ENCODE data around the gene ZNF19.

The ZNF19 gene

GRCh38 chr16:71490361-71490760 lies 1.2 kb upstream of the ZNF19 start:
- no peak for DNase-seq (ENCODE audit: low read depth)

DNA sequence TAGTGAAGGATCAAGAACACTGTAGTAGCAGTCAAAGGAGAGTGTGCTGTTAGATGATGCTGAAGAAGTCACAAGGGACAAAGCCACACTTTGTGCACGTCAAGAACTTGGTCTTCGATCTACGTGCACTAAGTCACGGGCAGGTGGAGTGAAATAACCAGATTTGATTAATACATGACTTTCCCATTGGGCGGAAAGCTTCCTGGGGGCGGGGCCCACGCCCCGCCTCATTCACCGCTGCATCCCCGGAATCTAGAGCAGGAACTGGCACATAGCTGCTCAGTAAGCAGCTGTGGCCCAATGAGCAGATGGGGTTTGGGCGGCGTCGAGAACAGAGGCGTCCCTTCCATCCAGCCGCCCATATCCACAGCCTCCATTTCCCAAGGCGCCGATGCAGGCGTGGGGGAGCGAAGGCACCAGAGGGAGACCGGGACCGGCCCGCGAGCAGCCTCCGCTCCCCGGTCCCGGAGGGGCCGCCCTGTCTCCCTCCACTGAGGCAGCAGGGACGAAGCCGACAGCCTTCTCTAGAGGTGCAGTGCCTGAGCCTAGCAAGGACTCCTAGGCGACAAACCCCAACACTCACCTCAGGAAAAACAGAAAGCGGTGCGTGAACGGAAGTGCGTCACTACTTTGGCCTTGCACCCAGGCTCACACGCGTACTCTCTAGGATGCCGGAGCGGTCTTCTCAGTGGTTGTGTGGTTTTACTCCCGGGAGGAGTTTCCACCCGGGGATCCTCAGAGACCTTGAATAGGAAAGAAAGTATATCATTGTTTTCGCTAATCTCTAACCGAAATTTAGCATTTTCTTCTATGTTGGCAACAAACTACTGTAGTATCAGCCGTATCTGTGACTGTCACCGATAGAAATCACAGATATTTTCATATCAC lies 4.9 kb downstream of the ZNF19 start:
- DNase-seq (ENCODE audit: low read depth): peak; percentile 89

DNA sequence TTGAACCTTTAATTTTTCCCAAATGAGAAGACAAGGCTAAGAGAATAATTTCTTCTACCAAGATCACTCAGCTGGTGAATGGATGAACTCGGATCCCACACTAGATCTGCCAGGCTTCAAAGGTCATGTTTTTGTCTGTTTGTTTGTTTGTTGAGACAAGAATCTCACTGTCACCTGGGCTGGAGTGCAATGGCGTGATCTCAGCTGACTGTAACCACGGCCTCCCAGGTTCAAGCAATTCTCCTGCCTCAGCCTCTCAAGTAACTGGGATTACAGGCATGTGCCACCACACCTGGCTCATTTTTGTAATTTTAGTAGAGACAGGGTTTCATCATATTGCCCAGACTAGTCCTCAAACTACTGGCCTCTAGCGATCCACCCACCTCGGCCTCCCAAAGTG lies 6.6 kb downstream of the ZNF19 start:
- no peak for DNase-seq (ENCODE audit: low read depth)

- DNase-seq (ENCODE audit: low read depth): no peak
These were observed 8.2 kb downstream of the ZNF19 start for GRCh38 chr16:71480956-71481355.

DNA sequence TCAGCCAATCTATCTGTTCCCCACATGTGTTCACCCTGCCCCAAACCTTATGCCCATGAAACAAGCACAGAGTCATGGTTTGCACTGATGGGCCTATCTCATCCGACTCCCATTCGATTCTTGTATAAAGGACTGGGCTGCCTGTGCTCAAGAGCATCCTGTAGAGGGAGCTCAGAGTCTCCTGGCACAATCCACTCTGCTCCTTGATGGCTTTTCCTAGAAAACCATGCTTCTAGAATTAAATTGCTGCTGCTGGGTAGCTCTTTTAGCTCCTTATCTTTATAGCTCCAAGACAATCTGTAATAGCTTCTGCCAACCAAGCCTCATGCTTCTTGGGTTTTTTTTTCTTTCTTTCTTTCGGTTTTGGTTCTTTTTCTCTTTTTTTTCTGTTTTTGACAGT lies 9.7 kb downstream of the ZNF19 start:
- DNase-seq (ENCODE audit: low read depth): no peak

GRCh38 chr16:71476457-71477124 lies 12.5 kb downstream of the ZNF19 start:
- DNase-seq (ENCODE audit: low read depth): no peak

DNA sequence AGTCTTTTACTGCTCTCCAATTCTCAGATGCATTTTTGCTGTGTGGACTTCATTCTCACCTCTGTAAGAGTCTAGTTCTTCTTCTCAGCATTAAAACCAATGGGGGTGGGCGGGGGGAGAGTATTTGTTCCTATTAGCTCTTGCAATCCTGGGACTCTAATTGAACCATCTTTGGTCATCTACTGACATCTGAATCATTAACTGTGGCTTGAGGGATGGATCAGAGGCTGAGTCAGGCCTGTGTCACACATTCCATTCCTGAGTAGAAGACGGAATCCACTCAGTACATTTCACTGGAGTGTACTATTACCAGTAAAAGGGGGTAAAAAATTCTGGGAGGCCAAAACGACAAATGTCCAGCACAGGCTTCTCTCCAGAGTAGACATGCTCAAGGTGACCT lies 14.3 kb downstream of the ZNF19 start:
- DNase-seq (ENCODE audit: low read depth): peak; percentile 94

GRCh38 chr16:71473891-71474290 lies 15.2 kb downstream of the ZNF19 start:
- DNase-seq (ENCODE audit: low read depth): peak; percentile 69

DNA sequence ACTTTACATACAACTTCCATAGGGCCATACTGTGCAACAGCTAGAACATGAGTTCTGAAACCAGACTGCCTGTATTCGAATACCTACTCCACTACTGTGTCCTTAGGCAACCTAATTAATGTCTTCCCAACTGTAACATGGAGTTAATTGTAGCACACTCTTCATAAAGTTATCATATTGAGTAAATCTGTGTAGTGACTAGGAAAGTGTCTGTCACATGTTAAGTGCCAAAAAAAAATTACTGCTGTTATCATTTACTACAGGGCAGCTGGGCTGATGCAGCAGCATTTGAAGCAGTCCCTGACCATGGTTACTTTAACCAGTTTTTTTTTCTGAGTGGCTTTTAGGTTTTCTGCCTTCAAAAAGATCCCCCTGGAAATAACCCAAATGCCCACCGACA lies 16.2 kb downstream of the ZNF19 start:
- no peak for DNase-seq (ENCODE audit: low read depth)

GRCh38 chr16:71472051-71472450 lies 17.1 kb downstream of the ZNF19 start:
- DNase-seq (ENCODE audit: low read depth): no peak

GRCh38 chr16:71467810-71468209 lies 21.3 kb downstream of the ZNF19 start:
- DNase-seq (ENCODE audit: low read depth): no peak

DNA sequence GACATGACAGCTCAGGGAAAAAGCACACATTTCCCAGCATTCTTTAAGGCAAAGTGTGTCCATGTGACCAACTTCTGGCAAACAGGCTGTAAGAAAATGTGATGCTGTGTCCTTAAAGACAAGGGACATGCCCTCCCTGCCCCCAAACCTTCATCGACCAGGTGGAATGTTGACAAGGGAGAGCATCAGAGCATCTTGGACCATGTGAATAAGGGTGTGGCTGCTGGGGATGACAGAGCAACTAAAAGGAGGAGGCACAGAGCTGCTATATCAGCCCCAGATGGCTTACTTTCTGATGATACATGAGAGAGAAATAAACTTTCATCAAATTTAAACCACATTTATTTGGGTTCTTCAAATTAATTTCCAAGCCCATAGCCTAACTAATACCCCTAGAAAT lies 24.9 kb downstream of the ZNF19 start:
- no peak for DNase-seq (ENCODE audit: low read depth)

DNA sequence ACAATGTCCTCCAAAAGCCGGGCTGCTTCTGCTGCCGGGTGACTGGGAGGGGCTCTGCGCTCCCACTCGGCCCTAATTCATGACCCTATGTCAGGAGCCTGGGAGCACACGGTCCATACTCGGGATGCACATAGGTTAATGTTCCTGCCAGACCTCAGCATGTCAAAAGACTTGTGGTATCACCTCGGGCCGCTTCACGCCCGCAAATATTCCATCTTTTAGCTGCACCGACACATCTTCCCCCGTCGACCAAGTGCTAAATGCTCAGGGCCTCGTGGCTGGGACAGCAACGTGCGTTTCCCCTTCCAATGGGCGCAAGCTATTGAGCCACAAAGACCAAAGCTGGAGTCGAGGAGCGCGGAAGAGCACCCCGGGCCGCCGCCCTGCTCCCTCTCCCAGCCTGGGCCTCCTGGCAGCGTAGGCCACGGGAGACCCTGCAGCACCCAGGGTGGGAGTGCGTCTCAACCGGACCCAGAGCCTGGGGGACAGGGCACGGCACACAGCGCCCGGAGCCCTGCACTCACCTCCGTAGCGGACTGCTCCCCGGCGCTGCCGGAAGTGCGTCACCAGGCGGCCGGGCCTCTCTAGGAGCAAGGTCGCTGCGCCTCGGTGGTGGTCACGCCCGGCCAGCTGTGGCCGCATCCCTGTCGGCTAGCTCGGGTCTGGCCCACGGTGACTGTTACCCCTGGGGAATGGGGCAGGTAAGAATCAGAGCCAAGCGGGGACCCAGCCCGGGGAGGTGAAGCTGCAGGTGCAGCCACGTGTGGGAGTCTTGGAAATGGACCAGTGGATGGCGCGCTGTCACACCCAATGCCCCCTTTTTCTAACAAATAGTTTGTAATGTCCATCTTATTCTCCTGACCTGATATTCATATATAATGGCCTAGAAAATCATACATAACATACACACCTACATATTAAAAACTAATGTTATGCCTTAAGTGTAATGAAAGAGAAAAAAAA lies 27.2 kb downstream of the ZNF19 start, which contains the start of gene ZNF23:
Gene ZNF23, minus strand, starts transcription at position 562 of the 963 bp plus-strand sequence. CDS start 5,451 bp downstream, outside the sequence.
- no peak for DNase-seq (ENCODE audit: low read depth)

- no peak for DNase-seq (ENCODE audit: low read depth)
These were observed 28.2 kb downstream of the ZNF19 start for GRCh38 chr16:71460941-71461340.

GRCh38 chr16:71460236-71460635 lies 28.9 kb downstream of the ZNF19 start:
- peak; percentile 62 for DNase-seq (ENCODE audit: low read depth)

DNA sequence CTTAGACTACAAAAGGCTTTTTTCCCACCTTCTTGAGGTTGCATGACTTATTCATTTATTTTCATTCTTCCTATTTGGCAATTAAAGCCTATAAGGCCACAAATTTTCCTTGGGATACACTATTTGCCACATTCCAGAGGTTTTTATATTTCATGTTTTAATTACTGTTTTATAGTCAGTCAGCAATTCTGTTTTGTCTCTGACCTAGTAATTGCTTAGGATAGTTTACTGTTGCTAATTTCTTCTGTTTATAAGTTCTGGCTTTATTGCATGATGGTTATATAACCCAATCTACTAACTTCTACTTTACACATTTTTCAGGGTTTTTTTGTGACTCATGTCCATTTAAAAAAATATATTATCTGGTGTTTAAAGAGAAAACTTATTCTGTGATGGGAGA lies 29.6 kb downstream of the ZNF19 start:
- DNase-seq (ENCODE audit: low read depth): no peak

DNA sequence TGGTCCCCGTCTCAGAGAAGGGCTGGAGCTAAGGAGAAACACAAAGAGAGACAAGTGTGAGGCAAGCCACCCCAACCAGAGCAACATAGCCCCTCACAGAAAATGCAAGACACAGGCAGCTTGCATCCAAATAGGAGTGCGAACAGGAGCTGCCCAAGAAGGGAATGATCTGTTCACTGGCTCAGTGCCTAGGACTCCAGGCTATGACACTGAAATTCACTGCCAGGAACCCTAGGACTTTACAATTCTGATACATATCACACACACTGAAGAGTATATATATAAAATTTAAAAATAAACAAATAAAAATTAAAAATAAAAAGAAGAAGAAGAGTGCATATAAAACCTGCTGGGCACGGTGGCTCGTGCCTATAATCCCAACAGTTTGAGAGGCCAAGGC lies 32.3 kb downstream of the ZNF19 start:
- DNase-seq (ENCODE audit: low read depth): no peak

- DNase-seq (ENCODE audit: low read depth): no peak
These were observed 36.1 kb downstream of the ZNF19 start for GRCh38 chr16:71453036-71453435.

DNA sequence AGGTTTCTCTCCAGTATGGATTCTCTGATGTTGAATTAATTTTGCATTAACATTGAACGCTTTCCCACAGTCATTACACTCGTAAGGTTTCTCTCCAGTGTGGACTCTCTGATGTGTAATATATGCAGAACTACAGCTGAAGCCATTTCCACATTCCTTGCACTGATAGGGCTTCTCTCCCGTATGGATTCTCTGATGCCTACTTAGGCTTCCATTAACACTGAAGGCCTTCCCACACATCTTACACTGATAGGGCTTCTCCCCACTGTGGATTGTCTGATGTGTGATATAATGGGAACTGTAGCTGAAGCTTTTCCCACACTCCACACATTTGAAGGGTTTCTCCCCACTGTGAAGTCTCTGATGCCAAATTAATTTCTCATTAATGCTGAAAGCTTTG lies 40.1 kb downstream of the ZNF19 start:
- no peak for DNase-seq (ENCODE audit: low read depth)

- DNase-seq (ENCODE audit: low read depth): no peak
These were observed 40.8 kb downstream of the ZNF19 start for GRCh38 chr16:71448274-71448866.

- no peak for DNase-seq (ENCODE audit: low read depth)
These were observed 45.4 kb downstream of the ZNF19 start for GRCh38 chr16:71443714-71444113.

- no peak for DNase-seq (ENCODE audit: low read depth)
These were observed 47.1 kb downstream of the ZNF19 start, which contains the start of gene TLE7 for GRCh38 chr16:71442051-71442440. Gene TLE7 (minus strand): TSS chr16:71442054. CDS start chr16:71433324, 8,730 bp downstream.

Measured in HS-27A (cell line).